ENCODE data around the gene PICK1.

Gene PICK1

GRCh38 chr22:38017272-38017920 lies 39.8 kb upstream of the PICK1 start:
- H3K4me3 ChIP-seq (replicated peaks in 1 of 2; ENCODE audit: low read depth in 2 of 2, low read length in 2 of 2), result no peak overlapping the region
- TF ChIP-seq CTCF (IDR thresholded peaks at IDR 0.05; ENCODE audit: low read depth, low read length), result no peak
- peak; percentile 66 to 88 for DNase-seq (ENCODE audit: low read depth in 2 of 2)

GRCh38 chr22:38017939-38018885 lies 39.0 kb upstream of the PICK1 start:
- no peak for DNase-seq (ENCODE audit: low read depth in 2 of 2)
- no peak overlapping the region for H3K4me3 ChIP-seq (replicated peaks in 1 of 2; ENCODE audit: low read depth in 2 of 2, low read length in 2 of 2)
- TF ChIP-seq CTCF (IDR thresholded peaks at IDR 0.05; ENCODE audit: low read depth, low read length), result no peak

- H3K4me3 ChIP-seq (replicated peaks in 1 of 2; ENCODE audit: low read depth in 2 of 2, low read length in 2 of 2), result no peak overlapping the region
- TF ChIP-seq CTCF (IDR thresholded peaks at IDR 0.05; ENCODE audit: low read depth, low read length), result no peak
- no peak for DNase-seq (ENCODE audit: low read depth in 2 of 2)
Measured at GRCh38 chr22:38018938-38019827, 38.0 kb upstream of the PICK1 start.

- no peak for TF ChIP-seq CTCF (IDR thresholded peaks at IDR 0.05; ENCODE audit: low read depth, low read length)
- no peak overlapping the region for H3K4me3 ChIP-seq (replicated peaks in 1 of 2; ENCODE audit: low read depth in 2 of 2, low read length in 2 of 2)
- DNase-seq (ENCODE audit: low read depth in 2 of 2), result no peak
Measured at GRCh38 chr22:38021206-38021605, 36.0 kb upstream of the PICK1 start.

GRCh38 chr22:38023045-38023444 lies 34.2 kb upstream of the PICK1 start:
- no peak for DNase-seq (ENCODE audit: low read depth in 2 of 2)
- no peak overlapping the region for H3K4me3 ChIP-seq (replicated peaks in 1 of 2; ENCODE audit: low read depth in 2 of 2, low read length in 2 of 2)
- TF ChIP-seq CTCF (IDR thresholded peaks at IDR 0.05; ENCODE audit: low read depth, low read length), result no peak

GRCh38 chr22:38025514-38025913 lies 31.7 kb upstream of the PICK1 start:
- DNase-seq (ENCODE audit: low read depth in 2 of 2), result no peak
- no peak overlapping the region for H3K4me3 ChIP-seq (replicated peaks in 1 of 2; ENCODE audit: low read depth in 2 of 2, low read length in 2 of 2)
- TF ChIP-seq CTCF (IDR thresholded peaks at IDR 0.05; ENCODE audit: low read depth, low read length), result no peak

Data from cardiac fibroblast (primary cell).